Smooth muscle cell (in vitro differentiated cells): ENCODE data around the gene ABHD16B. TPM values are rescaled to one million over a fixed set of nuclear protein-coding genes. Genes with fewer than 3 reads are reported as not detected.
A peak's percentile ranks its signal among the peaks of the same experiment; 100 is the strongest.

Experiments used
- DNase-seq: peaks from one replicate; lab custom pipeline; 2025; ENCODE audit not compliant: unreplicated experiment; lab: John Stamatoyannopoulos, UW
- H2AFZ ChIP-seq: fragments of 200-600 bp; sonication (generic); 2 replicates; pipeline ENCODE4 v1.6.0; 2016; ENCODE audit warnings: antibody characterized with exemption, low read depth, mild to moderate bottlenecking
- H3F3A ChIP-seq: fragments of 200-600 bp; sonication (generic); 2 replicates; pipeline ENCODE4 v1.6.0; 2017; ENCODE audit warnings: antibody characterized with exemption, low read depth
- H3K27ac ChIP-seq: fragments of 200-600 bp; sonication (generic); 2 replicates; pipeline ENCODE4 v1.5.1; 2016; ENCODE audit warnings: low read depth, mild to moderate bottlenecking
- H3K27me3 ChIP-seq: fragments of 200-600 bp; sonication (generic); 2 replicates; pipeline ENCODE4 v1.6.1; 2016; ENCODE audit warnings: low read depth, mild to moderate bottlenecking
- H3K36me3 ChIP-seq: fragments of 200-600 bp; sonication (generic); 2 replicates; pipeline ENCODE4 v1.5.1; 2016; ENCODE audit warnings: low read depth
- H3K4me1 ChIP-seq: fragments of 200-600 bp; sonication (generic); 2 replicates; pipeline ENCODE4 v1.5.1; 2016; ENCODE audit warnings: low read depth
- H3K4me2 ChIP-seq: fragments of 200-600 bp; sonication (generic); 2 replicates; pipeline ENCODE4 v1.6.0; 2016; ENCODE audit warnings: mild to moderate bottlenecking
- H3K4me3 ChIP-seq: fragments of 200-600 bp; sonication (generic); 2 replicates; pipeline ENCODE4 v1.5.1; 2016; ENCODE audit warnings: mild to moderate bottlenecking
- H3K79me2 ChIP-seq: fragments of 200-600 bp; sonication (generic); 2 replicates; pipeline ENCODE4 v1.6.0; 2016; ENCODE audit warnings: low read depth, mild to moderate bottlenecking
- H3K9ac ChIP-seq: fragments of 200-600 bp; sonication (generic); 2 replicates; pipeline ENCODE4 v1.6.0; 2016; ENCODE audit warnings: low read depth
- H3K9me3 ChIP-seq: fragments of 200-600 bp; sonication (generic); replicated peaks from 2 replicates; pipeline ENCODE4 v1.5.1; 2016; ENCODE audit warnings: low read depth
- H4K20me1 ChIP-seq: fragments of 200-600 bp; sonication (generic); 2 replicates; pipeline ENCODE4 v1.6.0; 2016; ENCODE audit warnings: low read depth
- CTCF ChIP-seq: fragments of 200-600 bp; sonication (generic); IDR thresholded peaks from 2 replicates; pipeline ENCODE4 v1.5.1; 2017; ENCODE audit warnings: borderline replicate concordance, mild to moderate bottlenecking, antibody characterized with exemption; ENCODE audit not compliant: insufficient read depth, poor library complexity, severe bottlenecking
- WGBS: methylation state at CpG from one replicate; pipeline ENCODE4 v1.1.7; 2016; ENCODE audit warnings: low lambda C conversion rate; 5-methylcytosine and 5-hydroxymethylcytosine counted together
- polyA plus RNA-seq: library from polyadenylated mRNA; unstranded; fragments of >200 nt; fragmentation: Nextera tagmentation; extraction: Ambion mirVana; gene quantifications from 2 replicates; pipeline ENCODE4 v1.2.1, GENCODE V29; 2016
- total RNA-seq: library from RNA; depleted of rRNA; stranded (reverse); fragments of >200 nt; gene quantifications from 2 replicates; pipeline ENCODE4 v1.2.3, GENCODE V29; 2014

The ABHD16B gene
- total and polyA plus RNA-seq, 2 experiments from 2014 or later, result 0.31 TPM; not detected in 1

GRCh38 chr20:63828124-63828523 is 33.2 kb upstream of the ABHD16B start:
- Histone ChIP-seq H3K4me3 (no peak overlapping the region), H3K9me3 (no peaks in the 10 kb centered on the region)
- WGBS, result 97% methylated on average over 8 of the region's 8 CpGs

GRCh38 chr20:63828545-63828944 is 32.8 kb upstream of the ABHD16B start:
- Histone ChIP-seq H3K4me3 (no peak overlapping the region), H3K9me3 (no peaks in the 10 kb centered on the region), H3K79me2 (peaks cover 11% of the 10 kb centered on the region), H3K27me3 (no peaks in the 10 kb centered on the region), H4K20me1 (peaks cover 43% of the 10 kb centered on the region), H3K27ac (no peak overlapping the region), H3K9ac (no peak overlapping the region), H3K4me1 (peaks cover 9% of the 10 kb centered on the region), H3K36me3 (no peaks in the 10 kb centered on the region), H3K4me2 (no peak overlapping the region), H3F3A (no peaks in the 10 kb centered on the region), H2AFZ (no peak overlapping the region)
- no peak for TF ChIP-seq CTCF
- DNase-seq, result no peak
- WGBS, result 90% methylated on average over 14 of the region's 14 CpGs

More at GRCh38 chr20:63828124-63828523, 33.2 kb upstream of the ABHD16B start:
- Histone ChIP-seq H2AFZ (no peak overlapping the region), H3K27me3 (no peaks in the 10 kb centered on the region), H3K9ac (no peak overlapping the region), H3F3A (no peaks in the 10 kb centered on the region), H3K27ac (no peak overlapping the region), H4K20me1 (peaks cover 48% of the 10 kb centered on the region), H3K4me2 (no peak overlapping the region), H3K36me3 (no peaks in the 10 kb centered on the region), H3K79me2 (peaks cover 11% of the 10 kb centered on the region), H3K4me1 (peaks cover 9% of the 10 kb centered on the region)
- TF ChIP-seq CTCF, result no peak
- DNase-seq, result no peak

GRCh38 chr20:63828951-63829350 is 32.3 kb upstream of the ABHD16B start:
- Histone ChIP-seq H3F3A (no peaks in the 10 kb centered on the region), H3K27ac (no peak overlapping the region), H3K36me3 (no peaks in the 10 kb centered on the region), H3K79me2 (peaks cover 11% of the 10 kb centered on the region), H3K4me2 (peak overlapping the region; percentile 99), H3K27me3 (no peaks in the 10 kb centered on the region), H3K4me3 (peak overlapping the region; percentile 82), H4K20me1 (peaks cover 39% of the 10 kb centered on the region), H3K9me3 (no peaks in the 10 kb centered on the region), H3K4me1 (peaks cover 9% of the 10 kb centered on the region), H3K9ac (no peak overlapping the region), H2AFZ (no peak overlapping the region)
- TF ChIP-seq CTCF, result no peak
- 73% methylated on average over 10 of the region's 10 CpGs for WGBS
- DNase-seq, result no peak

GRCh38 chr20:63829603-63829944 is 31.7 kb upstream of the ABHD16B start:
- H3K36me3 ChIP-seq, result no peaks in the 10 kb centered on the region
- H4K20me1 ChIP-seq, result peaks cover 38% of the 10 kb centered on the region
- peaks cover 14% of the 10 kb centered on the region for H3K4me1 ChIP-seq
- H3K27ac ChIP-seq, result no peak overlapping the region
- WGBS, result 24% methylated on average over 10 of the region's 10 CpGs
- H3K9ac ChIP-seq, result peak overlapping the region; percentile 43
- no peak overlapping the region for H2AFZ ChIP-seq
- peak overlapping the region; percentile 99 for H3K4me2 ChIP-seq
- H3K79me2 ChIP-seq, result peaks cover 11% of the 10 kb centered on the region
- no peaks in the 10 kb centered on the region for H3K27me3 ChIP-seq
- no peak for TF ChIP-seq CTCF
- H3F3A ChIP-seq, result no peaks in the 10 kb centered on the region
- no peaks in the 10 kb centered on the region for H3K9me3 ChIP-seq
- H3K4me3 ChIP-seq, result peak overlapping the region; percentile 82
- DNase-seq, result no peak
